ENCODE results near the gene MYL3. TPM values are rescaled to one million over a fixed set of nuclear protein-coding genes. Genes with fewer than 3 reads are reported as not detected.

Gene MYL3
- total and polyA plus RNA-seq, 3 donors from 2014 or later: 1.2 to 14.5 (median 3.0) TPM

- no peak for DNase-seq
- WGBS, 2 donors: 94% methylated on average over 5 to 6 of the region's 6 CpGs
- intact Hi-C loops (cut with DNase I; ENCODE audit: low total_unique reads): loop anchor here (5.0 kb wide), 1 partner anchor 198 kb away; the partner anchor contains the start of gene TMIE
These were observed 37.1 kb upstream of the MYL3 start for GRCh38 chr3:46900356-46900755.

GRCh38 chr3:46900007-46900292 is 36.7 kb upstream of the MYL3 start:
- Histone ChIP-seq H3K36me3 (ENCODE audit: low read depth, missing control alignments) (no peaks in the 10 kb centered on the region), H3K27ac (no peak overlapping the region), H3K4me3 (no peak overlapping the region), H3K9me3 (no peaks in the 10 kb centered on the region), H3K27me3 (no peaks in the 10 kb centered on the region), H3K4me1 (peaks cover 10% of the 10 kb centered on the region)
- TF ChIP-seq, protein P1, sequence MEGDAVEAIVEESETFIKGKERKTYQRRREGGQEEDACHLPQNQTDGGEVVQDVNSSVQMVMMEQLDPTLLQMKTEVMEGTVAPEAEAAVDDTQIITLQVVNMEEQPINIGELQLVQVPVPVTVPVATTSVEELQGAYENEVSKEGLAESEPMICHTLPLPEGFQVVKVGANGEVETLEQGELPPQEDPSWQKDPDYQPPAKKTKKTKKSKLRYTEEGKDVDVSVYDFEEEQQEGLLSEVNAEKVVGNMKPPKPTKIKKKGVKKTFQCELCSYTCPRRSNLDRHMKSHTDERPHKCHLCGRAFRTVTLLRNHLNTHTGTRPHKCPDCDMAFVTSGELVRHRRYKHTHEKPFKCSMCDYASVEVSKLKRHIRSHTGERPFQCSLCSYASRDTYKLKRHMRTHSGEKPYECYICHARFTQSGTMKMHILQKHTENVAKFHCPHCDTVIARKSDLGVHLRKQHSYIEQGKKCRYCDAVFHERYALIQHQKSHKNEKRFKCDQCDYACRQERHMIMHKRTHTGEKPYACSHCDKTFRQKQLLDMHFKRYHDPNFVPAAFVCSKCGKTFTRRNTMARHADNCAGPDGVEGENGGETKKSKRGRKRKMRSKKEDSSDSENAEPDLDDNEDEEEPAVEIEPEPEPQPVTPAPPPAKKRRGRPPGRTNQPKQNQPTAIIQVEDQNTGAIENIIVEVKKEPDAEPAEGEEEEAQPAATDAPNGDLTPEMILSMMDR (IDR thresholded peaks at IDR 0.05): no peak
- no peak for TF ChIP-seq POLR2A (IDR thresholded peaks at IDR 0.05)
- no peak for DNase-seq
- intact Hi-C loops (cut with DNase I; ENCODE audit: low total_unique reads): loop anchor here (5.0 kb wide), 1 partner anchor 198 kb away; the partner anchor contains the start of gene TMIE
- WGBS, 2 donors: 67 to 70% methylated on average over 2 to 5 of the region's 5 CpGs

More at GRCh38 chr3:46900356-46900755, 37.1 kb upstream of the MYL3 start:
- Histone ChIP-seq H3K36me3 (ENCODE audit: low read depth, missing control alignments) (no peaks in the 10 kb centered on the region), H3K27ac (no peak overlapping the region), H3K4me3 (no peak overlapping the region), H3K4me1 (peaks cover 10% of the 10 kb centered on the region), H3K27me3 (no peaks in the 10 kb centered on the region), H3K9me3 (no peaks in the 10 kb centered on the region)
- no peak for TF ChIP-seq POLR2A (IDR thresholded peaks at IDR 0.05)
- TF ChIP-seq, protein P1 (IDR thresholded peaks at IDR 0.05): no peak

GRCh38 chr3:46899151-46900006 is 36.1 kb upstream of the MYL3 start:
- intact Hi-C loops (cut with DNase I; ENCODE audit: low total_unique reads): loop anchor here (5.0 kb wide), 1 partner anchor 197 kb away; the partner anchor contains the start of gene TMIE
- H3K27ac ChIP-seq: no peak overlapping the region
- no peak overlapping the region for H3K4me3 ChIP-seq
- no peaks in the 10 kb centered on the region for H3K36me3 ChIP-seq (ENCODE audit: low read depth, missing control alignments)
- H3K9me3 ChIP-seq: no peaks in the 10 kb centered on the region
- no peak for DNase-seq
- 21 to 81% methylated on average over 5 to 22 of the region's 22 CpGs for WGBS, 2 donors
- no peaks in the 10 kb centered on the region for H3K27me3 ChIP-seq
- no peak for TF ChIP-seq POLR2A (IDR thresholded peaks at IDR 0.05)
- TF ChIP-seq, protein P1 (IDR thresholded peaks at IDR 0.05): no peak
- peaks cover 10% of the 10 kb centered on the region for H3K4me1 ChIP-seq

GRCh38 chr3:46898321-46899150 is 35.3 kb upstream of the MYL3 start:
- Histone ChIP-seq H3K4me3 (no peak overlapping the region), H3K9me3 (no peaks in the 10 kb centered on the region), H3K36me3 (ENCODE audit: low read depth, missing control alignments) (no peaks in the 10 kb centered on the region), H3K4me1 (peaks cover 10% of the 10 kb centered on the region), H3K27ac (no peak overlapping the region), H3K27me3 (no peaks in the 10 kb centered on the region)
- no peak for DNase-seq
- WGBS, 2 donors: 22 to 26% methylated on average over 26 to 68 of the region's 71 CpGs
- intact Hi-C loops (cut with DNase I; ENCODE audit: low total_unique reads): no loop called here
- no peak for TF ChIP-seq POLR2A (IDR thresholded peaks at IDR 0.05)
- TF ChIP-seq, protein P1 (IDR thresholded peaks at IDR 0.05): no peak
